Measurements from ENCODE around the gene CAPN2. TPM values are rescaled to one million over a fixed set of nuclear protein-coding genes. Genes with fewer than 3 reads are reported as not detected.

Gene CAPN2
- total RNA-seq, 2 donors from 2014 or later, result 61.4 to 72.3 TPM

DNA sequence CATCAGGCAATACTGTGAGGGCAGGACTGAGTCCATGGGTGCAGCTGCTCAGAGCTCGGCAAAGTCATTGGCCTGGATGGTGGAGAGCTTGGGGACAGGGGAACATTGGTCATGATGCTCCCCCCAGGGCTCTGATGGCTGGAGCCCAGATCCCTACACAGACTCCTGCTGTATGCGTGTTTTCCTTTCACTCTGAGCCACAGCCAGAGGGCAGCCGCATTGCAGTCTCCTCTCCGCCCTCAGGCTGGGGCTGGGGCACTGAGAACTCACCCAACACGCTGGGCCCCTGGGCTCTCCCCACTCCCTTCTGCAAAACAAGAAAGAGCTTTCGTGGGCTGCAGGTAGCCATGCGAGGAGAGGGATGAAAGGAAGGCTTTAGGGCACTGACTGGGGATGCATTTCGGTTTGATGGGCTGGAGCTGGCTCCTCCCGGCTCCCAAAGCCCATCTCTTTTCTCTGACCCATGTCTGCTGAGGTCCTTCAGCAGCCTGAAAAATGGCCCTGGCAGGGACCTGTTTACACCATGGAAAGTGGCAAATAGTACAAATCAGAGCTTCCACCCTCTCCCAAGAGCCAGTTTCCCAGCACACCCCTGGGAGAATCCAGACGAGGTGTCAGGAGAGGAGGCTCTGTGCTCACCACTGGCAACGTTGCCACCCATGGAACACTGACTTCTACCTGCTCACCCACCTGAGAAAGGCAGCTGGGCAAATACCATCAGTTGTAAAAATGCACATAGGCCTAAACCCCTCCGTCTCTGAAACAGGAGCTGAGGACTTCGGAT lies 43.8 kb downstream of the CAPN2 start:
- H3K4me3 ChIP-seq, result no peak overlapping the region
- H3K36me3 ChIP-seq, result peaks cover 76% of the 10 kb centered on the region
- no peaks in the 10 kb centered on the region for H3K27me3 ChIP-seq
- no peak for DNase-seq (ENCODE audit: low spot score)
- H3K9me3 ChIP-seq, result no peaks in the 10 kb centered on the region
- TF ChIP-seq, protein P1, sequence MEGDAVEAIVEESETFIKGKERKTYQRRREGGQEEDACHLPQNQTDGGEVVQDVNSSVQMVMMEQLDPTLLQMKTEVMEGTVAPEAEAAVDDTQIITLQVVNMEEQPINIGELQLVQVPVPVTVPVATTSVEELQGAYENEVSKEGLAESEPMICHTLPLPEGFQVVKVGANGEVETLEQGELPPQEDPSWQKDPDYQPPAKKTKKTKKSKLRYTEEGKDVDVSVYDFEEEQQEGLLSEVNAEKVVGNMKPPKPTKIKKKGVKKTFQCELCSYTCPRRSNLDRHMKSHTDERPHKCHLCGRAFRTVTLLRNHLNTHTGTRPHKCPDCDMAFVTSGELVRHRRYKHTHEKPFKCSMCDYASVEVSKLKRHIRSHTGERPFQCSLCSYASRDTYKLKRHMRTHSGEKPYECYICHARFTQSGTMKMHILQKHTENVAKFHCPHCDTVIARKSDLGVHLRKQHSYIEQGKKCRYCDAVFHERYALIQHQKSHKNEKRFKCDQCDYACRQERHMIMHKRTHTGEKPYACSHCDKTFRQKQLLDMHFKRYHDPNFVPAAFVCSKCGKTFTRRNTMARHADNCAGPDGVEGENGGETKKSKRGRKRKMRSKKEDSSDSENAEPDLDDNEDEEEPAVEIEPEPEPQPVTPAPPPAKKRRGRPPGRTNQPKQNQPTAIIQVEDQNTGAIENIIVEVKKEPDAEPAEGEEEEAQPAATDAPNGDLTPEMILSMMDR (IDR thresholded peaks at IDR 0.05), result no peak
- no peaks in the 10 kb centered on the region for H3K4me1 ChIP-seq
- no peak overlapping the region for H3K27ac ChIP-seq

DNA sequence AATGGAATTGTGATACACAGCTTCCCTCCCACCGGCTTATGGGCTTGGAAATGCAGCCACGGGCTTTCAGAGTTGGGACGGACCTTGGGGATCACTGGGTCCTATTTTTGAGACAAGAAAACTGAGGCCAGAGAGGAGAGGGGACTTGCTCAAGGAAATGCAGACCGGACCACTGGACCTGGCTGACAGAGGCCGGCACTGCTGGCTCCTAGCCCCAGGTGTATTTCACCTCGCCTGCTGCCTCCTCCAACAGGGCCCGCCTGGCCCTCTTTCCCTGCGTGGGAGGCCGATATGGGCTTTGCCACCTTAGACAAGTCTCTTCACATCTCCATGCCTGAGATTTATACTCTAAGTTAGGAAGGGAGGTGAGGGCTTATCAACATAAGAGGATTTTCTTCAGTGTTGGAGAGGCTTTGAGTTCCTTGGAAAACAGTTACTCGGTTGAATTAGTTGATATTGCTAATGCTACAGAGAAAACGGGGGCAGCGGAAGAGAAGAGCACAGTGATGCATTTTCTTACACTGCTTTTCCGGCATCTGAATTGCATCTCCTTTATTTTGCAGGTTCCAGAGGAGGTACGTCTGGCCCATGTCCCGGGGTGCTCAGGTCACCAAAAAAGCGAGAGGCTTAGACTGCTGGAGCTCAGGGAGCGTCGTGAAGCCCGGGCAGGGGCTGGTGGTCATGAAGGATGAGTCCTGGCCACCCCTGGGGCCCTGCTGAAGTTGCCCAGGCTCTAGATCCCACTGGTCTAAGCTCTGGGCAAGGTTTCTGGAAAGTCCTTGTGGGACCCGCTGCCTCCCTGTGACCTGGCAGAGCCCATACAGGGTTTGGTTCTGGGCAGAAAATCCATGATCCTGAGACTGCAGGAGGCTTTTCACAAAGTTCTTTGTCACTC lies 44.7 kb downstream of the CAPN2 start:
- peaks cover 76% of the 10 kb centered on the region for H3K36me3 ChIP-seq
- no peaks in the 10 kb centered on the region for H3K27me3 ChIP-seq
- no peak overlapping the region for H3K4me3 ChIP-seq
- H3K27ac ChIP-seq, result no peak overlapping the region
- TF ChIP-seq, protein P1 (IDR thresholded peaks at IDR 0.05), result no peak
- H3K9me3 ChIP-seq, result no peaks in the 10 kb centered on the region
- H3K4me1 ChIP-seq, result no peaks in the 10 kb centered on the region
- no peak for DNase-seq (ENCODE audit: low spot score)

DNA sequence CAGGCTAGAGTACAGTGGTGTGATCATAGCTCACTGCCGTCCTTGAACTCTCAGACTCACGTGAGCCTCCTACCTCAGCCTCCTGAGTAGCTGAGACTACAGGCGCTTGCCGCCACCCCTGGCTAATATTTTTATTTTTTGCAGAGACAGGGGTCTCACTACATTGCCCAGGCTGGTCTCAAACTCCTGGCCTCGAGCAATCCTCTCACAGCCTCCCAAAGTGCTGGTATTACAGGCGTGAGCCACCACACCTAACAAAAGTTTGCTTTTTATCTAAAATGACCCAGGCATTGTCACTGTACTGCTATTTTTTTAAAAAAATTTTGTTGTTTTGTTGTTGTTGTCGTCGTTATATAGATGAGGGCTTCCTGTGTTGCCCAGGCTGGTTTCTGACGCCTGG lies 46.4 kb downstream of the CAPN2 start:
- H3K27me3 ChIP-seq, result no peaks in the 10 kb centered on the region
- DNase-seq (ENCODE audit: low spot score), result no peak
- H3K4me3 ChIP-seq, result no peak overlapping the region
- TF ChIP-seq, protein P1 (IDR thresholded peaks at IDR 0.05), result no peak
- H3K9me3 ChIP-seq, result no peaks in the 10 kb centered on the region
- H3K27ac ChIP-seq, result no peak overlapping the region
- peaks cover 76% of the 10 kb centered on the region for H3K36me3 ChIP-seq
- no peaks in the 10 kb centered on the region for H3K4me1 ChIP-seq

DNA sequence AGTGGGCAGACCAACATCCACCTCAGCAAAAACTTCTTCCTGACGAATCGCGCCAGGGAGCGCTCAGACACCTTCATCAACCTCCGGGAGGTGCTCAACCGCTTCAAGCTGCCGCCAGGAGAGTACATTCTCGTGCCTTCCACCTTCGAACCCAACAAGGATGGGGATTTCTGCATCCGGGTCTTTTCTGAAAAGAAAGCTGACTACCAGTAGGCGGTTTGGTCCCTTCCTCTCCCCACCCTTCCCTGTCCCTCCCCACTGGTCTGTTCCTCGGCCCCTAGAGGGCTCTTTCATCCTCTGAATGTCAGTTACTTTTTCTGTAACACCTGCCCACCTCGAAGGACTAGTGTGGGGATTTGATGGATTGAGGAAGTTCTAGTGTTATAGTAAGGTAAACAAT lies 46.9 kb downstream of the CAPN2 start:
- Histone ChIP-seq H3K4me1 (no peaks in the 10 kb centered on the region), H3K4me3 (no peak overlapping the region), H3K27me3 (no peaks in the 10 kb centered on the region), H3K36me3 (peaks cover 76% of the 10 kb centered on the region), H3K27ac (no peak overlapping the region), H3K9me3 (no peaks in the 10 kb centered on the region)
- no peak for DNase-seq (ENCODE audit: low spot score)
- TF ChIP-seq, protein P1 (IDR thresholded peaks at IDR 0.05), result no peak

DNA sequence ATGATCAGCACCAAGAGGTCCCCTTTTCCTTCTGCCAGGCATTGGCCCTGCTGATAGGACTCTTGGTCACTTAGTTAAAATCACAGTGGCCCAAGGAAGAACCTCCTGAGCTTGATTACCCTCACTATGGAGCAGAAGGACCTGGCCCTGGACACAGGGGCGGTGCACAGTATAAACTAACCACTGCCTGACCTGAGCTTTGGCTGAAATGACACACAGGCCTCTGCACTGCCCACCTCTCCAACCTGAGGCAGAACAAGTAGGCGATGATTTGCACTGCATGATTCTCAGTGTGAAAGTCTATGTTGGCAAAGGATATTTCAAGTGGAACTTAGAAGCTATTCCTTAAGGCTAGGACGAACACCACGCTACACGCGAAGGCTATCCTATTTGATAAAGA lies 48.5 kb downstream of the CAPN2 start:
- H3K9me3 ChIP-seq, result no peaks in the 10 kb centered on the region
- TF ChIP-seq, protein P1 (IDR thresholded peaks at IDR 0.05), result no peak
- no peak overlapping the region for H3K4me3 ChIP-seq
- no peaks in the 10 kb centered on the region for H3K4me1 ChIP-seq
- peaks cover 67% of the 10 kb centered on the region for H3K36me3 ChIP-seq
- no peak for DNase-seq (ENCODE audit: low spot score)
- H3K27ac ChIP-seq, result no peak overlapping the region
- no peaks in the 10 kb centered on the region for H3K27me3 ChIP-seq

All from right atrium auricular region (tissue), 2 donors.